ENCODE data around the gene ASB6.

DNA sequence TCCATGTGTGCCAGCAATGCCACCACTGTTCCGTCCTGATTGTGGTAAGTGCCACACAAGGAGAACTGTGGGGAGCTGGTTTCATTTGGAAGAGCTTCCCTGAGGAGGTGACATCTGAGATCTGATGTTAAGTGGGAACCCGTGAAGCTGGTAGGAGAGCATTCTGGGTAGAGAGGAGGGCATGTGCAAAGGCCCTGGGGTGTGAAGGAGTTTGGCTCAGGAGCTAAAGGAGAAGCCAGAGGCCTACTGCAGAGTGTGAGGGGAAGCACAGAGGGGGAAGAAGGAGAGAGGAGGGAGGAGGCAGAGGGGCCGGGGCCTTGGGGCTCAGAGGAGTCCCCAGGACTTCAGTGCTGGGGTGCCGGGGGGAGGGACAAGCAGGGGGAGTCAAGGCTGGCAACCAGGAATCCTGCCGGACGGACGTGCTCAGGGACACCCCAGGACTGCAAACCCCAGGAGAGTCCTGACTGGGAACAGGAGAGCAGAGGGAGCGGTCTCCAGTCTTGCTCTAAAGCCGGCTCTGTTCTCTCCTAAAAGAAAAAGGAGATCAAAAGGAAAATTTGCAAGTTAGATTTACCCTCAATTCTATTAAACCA is 40.8 kb downstream of the ASB6 start:
- TF ChIP-seq, protein P1, sequence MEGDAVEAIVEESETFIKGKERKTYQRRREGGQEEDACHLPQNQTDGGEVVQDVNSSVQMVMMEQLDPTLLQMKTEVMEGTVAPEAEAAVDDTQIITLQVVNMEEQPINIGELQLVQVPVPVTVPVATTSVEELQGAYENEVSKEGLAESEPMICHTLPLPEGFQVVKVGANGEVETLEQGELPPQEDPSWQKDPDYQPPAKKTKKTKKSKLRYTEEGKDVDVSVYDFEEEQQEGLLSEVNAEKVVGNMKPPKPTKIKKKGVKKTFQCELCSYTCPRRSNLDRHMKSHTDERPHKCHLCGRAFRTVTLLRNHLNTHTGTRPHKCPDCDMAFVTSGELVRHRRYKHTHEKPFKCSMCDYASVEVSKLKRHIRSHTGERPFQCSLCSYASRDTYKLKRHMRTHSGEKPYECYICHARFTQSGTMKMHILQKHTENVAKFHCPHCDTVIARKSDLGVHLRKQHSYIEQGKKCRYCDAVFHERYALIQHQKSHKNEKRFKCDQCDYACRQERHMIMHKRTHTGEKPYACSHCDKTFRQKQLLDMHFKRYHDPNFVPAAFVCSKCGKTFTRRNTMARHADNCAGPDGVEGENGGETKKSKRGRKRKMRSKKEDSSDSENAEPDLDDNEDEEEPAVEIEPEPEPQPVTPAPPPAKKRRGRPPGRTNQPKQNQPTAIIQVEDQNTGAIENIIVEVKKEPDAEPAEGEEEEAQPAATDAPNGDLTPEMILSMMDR (conservative IDR thresholded peaks at IDR 0.05; ENCODE audit: low read depth, low read length) = no peak
- TF ChIP-seq EZH2 (IDR thresholded peaks at IDR 0.05; ENCODE audit: low read length, unreplicated experiment) (no peak), EZH2phosphoT487 (IDR thresholded peaks at IDR 0.05; ENCODE audit: borderline replicate concordance, low read length) (no peak)
